DOHH2 (cell line): Measurements from ENCODE around the gene NR2C2.

Experiments
- H3F3A ChIP-seq: fragments of 200-600 bp; sonication (generic), shearing (Covaris generic); 2 replicates; pipeline ENCODE4 v1.6.0; 2016; ENCODE audit warnings: antibody characterized with exemption, mild to moderate bottlenecking; ENCODE audit not compliant: control insufficient read depth, insufficient read depth
- H3K27ac ChIP-seq: fragments of 200-600 bp; sonication (generic); 2 replicates; pipeline ENCODE4 v1.5.1; 2014; ENCODE audit warnings: low read depth, mild to moderate bottlenecking, low read length, moderate library complexity
- H3K27me3 ChIP-seq: fragments of 200-600 bp; sonication (generic); 2 replicates; pipeline ENCODE4 v1.6.1; 2014; ENCODE audit warnings: mild to moderate bottlenecking, low read length, mixed read lengths; ENCODE audit not compliant: control insufficient read depth
- H3K36me3 ChIP-seq: fragments of 200-600 bp; sonication (generic); 2 replicates; pipeline ENCODE4 v1.6.1; 2014; ENCODE audit warnings: mild to moderate bottlenecking, low read length, moderate library complexity, mixed read lengths; ENCODE audit not compliant: control insufficient read depth
- H3K4me1 ChIP-seq: fragments of 200-600 bp; sonication (generic); 2 replicates; pipeline ENCODE4 v1.6.1; 2014; ENCODE audit warnings: mild to moderate bottlenecking, low read length, mixed read lengths; ENCODE audit not compliant: control insufficient read depth
- H3K4me2 ChIP-seq: fragments of 200-600 bp; sonication (generic); 2 replicates; pipeline ENCODE4 v1.6.0; 2014; ENCODE audit warnings: mild to moderate bottlenecking, low read length, moderate library complexity
- H3K4me3 ChIP-seq: fragments of 200-600 bp; sonication (generic); 2 replicates; pipeline ENCODE4 v1.5.1; 2014; ENCODE audit warnings: mild to moderate bottlenecking, low read length, mixed read lengths
- H3K79me2 ChIP-seq: fragments of 200-600 bp; sonication (generic); 2 replicates; pipeline ENCODE4 v1.6.1; 2014; ENCODE audit warnings: mild to moderate bottlenecking, low read length, mixed read lengths; ENCODE audit not compliant: control insufficient read depth
- H3K9me2 ChIP-seq: fragments of 200-600 bp; sonication (generic); replicated peaks from 2 replicates; pipeline ENCODE4 v1.6.1; 2014; ENCODE audit warnings: mild to moderate bottlenecking, low read length, mixed read lengths; ENCODE audit not compliant: control insufficient read depth
- H3K9me3 ChIP-seq: fragments of 200-600 bp; sonication (generic); 2 replicates; pipeline ENCODE4 v1.6.1; 2014; ENCODE audit warnings: antibody characterized with exemption, low read length, mixed read lengths; ENCODE audit not compliant: control insufficient read depth, insufficient read depth
- H4K20me1 ChIP-seq: fragments of 200-600 bp; sonication (generic); 2 replicates; pipeline ENCODE4 v1.6.0; 2014; ENCODE audit warnings: low read depth, mild to moderate bottlenecking, antibody characterized with exemption, low read length, moderate library complexity; ENCODE audit not compliant: control insufficient read depth, insufficient read depth
- EZH2phosphoT487 ChIP-seq: fragments of 200-600 bp; sonication (generic); IDR thresholded peaks from 2 replicates; pipeline ENCODE4 v1.6.1; 2017; ENCODE audit warnings: borderline replicate concordance, mild to moderate bottlenecking, antibody characterized with exemption, low read length, moderate library complexity, mixed read lengths
- TF ChIP-seq, protein P1 (sequence below): fragments of 200-600 bp; sonication (generic); IDR thresholded peaks from one replicate; pipeline ENCODE4 v1.5.1; 2014; ENCODE audit warnings: antibody characterized with exemption, mild to moderate bottlenecking, low read depth, low read length; ENCODE audit not compliant: poor library complexity, severe bottlenecking

The NR2C2 gene

DNA sequence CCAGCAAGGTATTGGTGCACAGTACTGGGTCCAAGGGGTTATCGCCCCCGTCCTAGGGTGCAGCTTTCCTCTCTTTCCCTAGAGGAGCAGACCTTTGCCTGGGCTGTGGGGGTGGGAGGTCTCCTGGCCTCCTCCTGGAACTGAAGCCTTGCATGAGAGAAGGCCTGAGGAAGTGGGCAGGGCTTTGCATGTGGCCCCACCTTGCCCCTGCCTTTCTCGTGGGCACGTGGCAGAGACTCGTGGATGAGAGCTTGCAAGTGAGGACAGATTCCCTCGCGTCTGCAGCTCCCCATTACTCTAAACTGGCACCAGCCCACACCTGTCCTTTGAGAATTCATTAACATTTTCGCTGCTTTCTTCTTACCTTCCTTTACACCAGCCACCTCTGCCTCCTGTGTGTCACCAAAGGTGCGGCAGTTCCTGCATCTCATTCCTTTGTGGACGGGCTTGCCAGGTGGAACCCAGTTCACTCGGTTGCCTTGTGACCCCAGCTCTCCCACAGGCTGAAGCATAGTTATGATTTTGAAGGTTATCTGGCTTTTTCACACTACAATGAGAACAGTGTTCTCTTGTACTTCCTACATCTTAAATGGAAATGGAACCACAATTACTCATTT lies 40.9 kb upstream of the NR2C2 start:
- Histone ChIP-seq H3K9me2 (no peaks in the 10 kb centered on the region), H3K4me3 (no peak overlapping the region), H3K36me3 (no peaks in the 10 kb centered on the region), H3K79me2 (no peaks in the 10 kb centered on the region), H3K4me1 (no peaks in the 10 kb centered on the region), H3F3A (no peaks in the 10 kb centered on the region), H4K20me1 (no peaks in the 10 kb centered on the region), H3K9me3 (peaks cover 5% of the 10 kb centered on the region), H3K27ac (no peak overlapping the region), H3K27me3 (no peaks in the 10 kb centered on the region; the same call in 1 of the 2 replicates), H3K4me2 (no peak overlapping the region)
- no peak for TF ChIP-seq EZH2phosphoT487
- TF ChIP-seq, protein P1, sequence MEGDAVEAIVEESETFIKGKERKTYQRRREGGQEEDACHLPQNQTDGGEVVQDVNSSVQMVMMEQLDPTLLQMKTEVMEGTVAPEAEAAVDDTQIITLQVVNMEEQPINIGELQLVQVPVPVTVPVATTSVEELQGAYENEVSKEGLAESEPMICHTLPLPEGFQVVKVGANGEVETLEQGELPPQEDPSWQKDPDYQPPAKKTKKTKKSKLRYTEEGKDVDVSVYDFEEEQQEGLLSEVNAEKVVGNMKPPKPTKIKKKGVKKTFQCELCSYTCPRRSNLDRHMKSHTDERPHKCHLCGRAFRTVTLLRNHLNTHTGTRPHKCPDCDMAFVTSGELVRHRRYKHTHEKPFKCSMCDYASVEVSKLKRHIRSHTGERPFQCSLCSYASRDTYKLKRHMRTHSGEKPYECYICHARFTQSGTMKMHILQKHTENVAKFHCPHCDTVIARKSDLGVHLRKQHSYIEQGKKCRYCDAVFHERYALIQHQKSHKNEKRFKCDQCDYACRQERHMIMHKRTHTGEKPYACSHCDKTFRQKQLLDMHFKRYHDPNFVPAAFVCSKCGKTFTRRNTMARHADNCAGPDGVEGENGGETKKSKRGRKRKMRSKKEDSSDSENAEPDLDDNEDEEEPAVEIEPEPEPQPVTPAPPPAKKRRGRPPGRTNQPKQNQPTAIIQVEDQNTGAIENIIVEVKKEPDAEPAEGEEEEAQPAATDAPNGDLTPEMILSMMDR, result no peak

DNA sequence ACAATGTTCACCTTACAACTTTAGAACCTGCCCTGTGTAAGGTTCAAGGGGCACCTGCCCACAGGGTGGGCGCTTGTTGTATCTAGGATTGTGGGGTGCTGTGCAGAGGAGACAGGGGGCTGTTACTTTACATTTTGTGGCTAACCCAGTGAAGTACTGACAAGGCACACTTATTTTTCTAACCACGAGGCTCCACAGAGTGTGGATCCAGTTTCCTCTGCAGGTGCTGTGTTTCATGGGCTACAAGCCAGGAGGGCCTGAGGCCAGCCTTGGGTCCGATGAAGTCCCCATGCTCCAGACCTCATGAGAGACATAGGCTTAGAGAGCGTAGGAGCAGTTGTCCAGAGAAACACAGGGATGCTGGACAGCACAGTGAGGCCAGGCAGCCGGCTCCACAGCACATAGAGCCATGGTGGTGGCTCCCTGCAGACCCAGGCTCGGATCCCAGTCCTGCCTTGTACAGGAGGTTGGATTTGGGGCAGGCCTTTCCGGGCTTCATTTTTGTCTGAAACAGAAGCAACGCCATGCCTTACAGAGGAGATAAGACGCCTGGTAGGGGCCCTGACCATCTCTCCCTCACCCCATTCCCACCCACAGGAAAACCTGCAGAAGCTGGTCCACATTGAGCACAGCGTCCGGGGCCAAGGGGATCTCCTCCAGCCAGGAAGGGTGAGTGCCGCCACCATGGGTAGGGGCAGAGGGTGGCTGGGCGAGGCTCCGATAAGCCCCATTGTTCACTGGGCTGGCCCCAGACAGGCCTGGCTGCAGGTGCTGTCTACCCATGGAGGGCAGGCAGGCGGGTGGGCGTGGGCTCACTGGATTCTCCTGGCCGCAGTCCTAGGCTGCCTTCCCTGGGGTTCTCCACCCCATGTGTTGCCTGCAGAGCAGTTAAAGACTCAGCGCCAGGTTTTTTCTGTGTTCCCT lies 40.1 kb upstream of the NR2C2 start:
- Histone ChIP-seq H3K4me2 (no peak overlapping the region), H3K27me3 (no peaks in the 10 kb centered on the region; the same call in 1 of the 2 replicates), H3K4me3 (no peak overlapping the region), H3K9me2 (no peaks in the 10 kb centered on the region), H3K79me2 (no peaks in the 10 kb centered on the region), H3F3A (no peaks in the 10 kb centered on the region), H3K36me3 (no peaks in the 10 kb centered on the region), H3K27ac (no peak overlapping the region), H4K20me1 (no peaks in the 10 kb centered on the region), H3K4me1 (no peaks in the 10 kb centered on the region), H3K9me3 (peaks cover 5% of the 10 kb centered on the region)
- no peak for TF ChIP-seq EZH2phosphoT487
- TF ChIP-seq, protein P1, result no peak

DNA sequence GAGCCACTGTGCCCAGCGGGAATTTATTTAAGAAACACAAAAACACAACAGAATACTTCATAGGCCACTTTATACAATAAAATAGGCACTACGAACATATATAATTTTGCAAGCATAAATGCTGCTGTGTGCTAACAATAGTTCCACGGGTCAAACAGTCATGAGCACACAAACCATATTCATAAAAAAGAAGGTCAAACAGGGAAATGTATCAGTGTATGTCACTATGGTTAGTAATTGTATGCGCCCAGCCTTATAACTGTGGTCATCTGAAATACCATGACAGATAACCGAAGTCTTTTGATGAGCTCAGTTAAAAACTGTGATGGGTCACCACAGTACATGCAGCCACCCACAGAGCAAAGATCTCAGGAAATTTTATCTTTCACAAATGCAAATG lies 38.1 kb upstream of the NR2C2 start:
- TF ChIP-seq EZH2phosphoT487, result no peak
- Histone ChIP-seq H3F3A (no peaks in the 10 kb centered on the region), H4K20me1 (no peaks in the 10 kb centered on the region), H3K4me2 (no peak overlapping the region), H3K79me2 (no peaks in the 10 kb centered on the region), H3K9me2 (no peaks in the 10 kb centered on the region), H3K9me3 (peaks cover 5% of the 10 kb centered on the region), H3K27ac (no peak overlapping the region), H3K4me3 (no peak overlapping the region), H3K36me3 (no peaks in the 10 kb centered on the region), H3K27me3 (no peaks in the 10 kb centered on the region; the same call in 1 of the 2 replicates), H3K4me1 (no peaks in the 10 kb centered on the region)

DNA sequence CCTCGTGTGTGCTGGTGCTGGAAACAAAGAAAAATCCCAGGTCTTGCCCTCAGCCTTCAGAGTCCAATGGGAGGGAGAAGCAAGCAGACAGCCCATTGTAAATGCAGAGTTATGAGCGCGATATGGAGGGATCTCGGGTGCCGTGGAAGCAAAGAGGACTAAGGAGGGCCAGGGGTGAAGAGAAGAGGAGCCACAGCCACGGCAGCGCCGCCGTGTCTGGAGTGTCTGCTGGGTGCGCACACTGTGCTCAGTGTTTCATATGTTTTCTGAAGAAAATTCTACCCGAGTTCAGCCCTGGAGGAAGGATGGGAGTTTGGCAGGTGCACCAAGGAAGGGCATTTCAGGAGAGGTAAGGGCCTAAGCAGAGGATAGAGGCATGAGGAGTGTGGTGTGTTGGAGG lies 35.7 kb upstream of the NR2C2 start:
- H3K9me2 ChIP-seq, result no peaks in the 10 kb centered on the region
- no peak overlapping the region for H3K4me2 ChIP-seq
- H4K20me1 ChIP-seq, result no peaks in the 10 kb centered on the region
- H3K27me3 ChIP-seq, result peaks cover 4% of the 10 kb centered on the region
- H3K79me2 ChIP-seq, result no peaks in the 10 kb centered on the region
- H3K4me3 ChIP-seq, result no peak overlapping the region
- TF ChIP-seq, protein P1, result no peak
- TF ChIP-seq EZH2phosphoT487, result no peak
- H3K4me1 ChIP-seq, result no peaks in the 10 kb centered on the region
- no peaks in the 10 kb centered on the region for H3K36me3 ChIP-seq
- H3F3A ChIP-seq, result no peaks in the 10 kb centered on the region
- no peak overlapping the region for H3K27ac ChIP-seq
- no peaks in the 10 kb centered on the region for H3K9me3 ChIP-seq
